ENCODE results near the gene SSC5D.

Gene SSC5D

DNA sequence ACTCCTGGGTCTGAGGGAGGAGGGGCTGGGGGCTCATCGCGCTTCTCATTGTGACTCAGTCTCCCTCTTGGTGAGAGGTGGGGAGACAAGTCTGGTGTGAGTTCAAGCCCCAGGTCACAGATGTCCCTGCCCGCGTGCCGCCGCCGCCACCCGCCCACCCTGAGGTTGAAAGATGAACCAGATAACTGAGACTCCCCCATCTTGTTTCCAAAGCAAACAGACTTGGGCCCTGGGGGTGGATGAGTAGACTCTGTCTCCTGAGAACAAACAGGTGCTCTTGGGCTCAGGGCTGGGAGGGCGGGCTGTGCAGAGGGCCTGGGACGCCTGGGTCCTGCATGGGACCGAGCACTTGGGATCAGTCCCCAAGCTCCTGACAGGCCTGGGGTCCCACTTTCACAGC is 48.1 kb downstream of the SSC5D start:
- ATAC-seq = no peak
- no peak for TF ChIP-seq ESRRG (CRISPR knock-in tag; IDR thresholded peaks at IDR 0.05)
- TF ChIP-seq, protein P1, sequence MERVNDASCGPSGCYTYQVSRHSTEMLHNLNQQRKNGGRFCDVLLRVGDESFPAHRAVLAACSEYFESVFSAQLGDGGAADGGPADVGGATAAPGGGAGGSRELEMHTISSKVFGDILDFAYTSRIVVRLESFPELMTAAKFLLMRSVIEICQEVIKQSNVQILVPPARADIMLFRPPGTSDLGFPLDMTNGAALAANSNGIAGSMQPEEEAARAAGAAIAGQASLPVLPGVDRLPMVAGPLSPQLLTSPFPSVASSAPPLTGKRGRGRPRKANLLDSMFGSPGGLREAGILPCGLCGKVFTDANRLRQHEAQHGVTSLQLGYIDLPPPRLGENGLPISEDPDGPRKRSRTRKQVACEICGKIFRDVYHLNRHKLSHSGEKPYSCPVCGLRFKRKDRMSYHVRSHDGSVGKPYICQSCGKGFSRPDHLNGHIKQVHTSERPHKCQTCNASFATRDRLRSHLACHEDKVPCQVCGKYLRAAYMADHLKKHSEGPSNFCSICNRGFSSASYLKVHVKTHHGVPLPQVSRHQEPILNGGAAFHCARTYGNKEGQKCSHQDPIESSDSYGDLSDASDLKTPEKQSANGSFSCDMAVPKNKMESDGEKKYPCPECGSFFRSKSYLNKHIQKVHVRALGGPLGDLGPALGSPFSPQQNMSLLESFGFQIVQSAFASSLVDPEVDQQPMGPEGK (CRISPR knock-in tag; IDR thresholded peaks at IDR 0.05; ENCODE audit: borderline replicate concordance) = no peak
- no peak for TF ChIP-seq ZFP30 (CRISPR knock-in tag; IDR thresholded peaks at IDR 0.05)
- TF ChIP-seq TCF4 (CRISPR knock-in tag; IDR thresholded peaks at IDR 0.05; ENCODE audit: borderline replicate concordance) = no peak
- TF ChIP-seq SNAI2 (CRISPR knock-in tag; IDR thresholded peaks at IDR 0.05) = no peak

DNA sequence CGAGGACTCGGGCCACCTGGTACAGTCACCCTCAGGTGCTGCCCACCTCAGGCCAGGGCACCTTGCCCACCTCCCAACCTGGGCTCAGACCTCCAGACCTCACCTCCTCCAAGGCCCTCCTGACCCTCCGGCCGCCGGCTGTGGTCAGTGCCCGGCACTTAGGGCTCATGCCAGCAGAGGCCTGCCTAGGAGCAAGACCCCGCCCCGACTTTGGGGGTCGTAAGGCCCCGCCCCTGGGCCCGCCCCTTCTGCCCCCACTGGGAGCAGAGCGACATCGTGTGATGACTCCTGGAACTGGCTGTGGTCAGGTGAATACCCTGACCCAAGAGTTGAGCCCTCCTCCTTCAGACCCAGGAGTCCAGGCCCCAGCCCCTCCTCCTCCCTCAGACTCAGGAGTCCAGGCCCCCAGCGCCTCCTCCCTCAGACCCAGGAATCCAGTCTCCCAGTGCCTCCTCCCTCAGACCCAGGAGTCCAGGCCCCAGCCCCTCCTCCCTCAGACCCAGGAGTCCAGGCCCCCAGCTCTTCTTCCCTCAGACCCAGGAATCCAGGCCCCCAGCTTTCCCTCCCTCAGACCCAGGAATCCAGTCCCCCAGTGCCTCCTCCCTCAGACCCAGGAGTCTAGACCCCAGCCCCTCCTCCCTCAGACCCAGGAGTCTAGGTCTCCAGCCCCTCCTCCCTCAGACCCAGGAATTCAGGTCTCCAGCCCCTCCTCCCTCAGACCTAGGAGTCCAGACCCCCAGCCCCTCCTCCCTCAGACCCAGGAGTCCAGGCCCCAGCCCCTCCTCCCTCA is 48.9 kb downstream of the SSC5D start, which contains the start of gene SBK2:
Gene SBK2, minus strand, starts transcription at position 183 of the 790 bp plus-strand sequence. CDS start 839 bp downstream, outside the sequence.
- ATAC-seq = peak; percentile 50; the same call in 2 of the 3 replicates
- TF ChIP-seq OSR1 (CRISPR knock-in tag; IDR thresholded peaks at IDR 0.05) (no peak), PPARA (CRISPR knock-in tag; IDR thresholded peaks at IDR 0.05; ENCODE audit: borderline replicate concordance) (no peak), TOX (CRISPR knock-in tag; IDR thresholded peaks at IDR 0.05; ENCODE audit: borderline replicate concordance) (no peak), ARNTL (CRISPR knock-in tag; IDR thresholded peaks at IDR 0.05; ENCODE audit: borderline replicate concordance, low read depth) (no peak), ZFP30 (CRISPR knock-in tag; IDR thresholded peaks at IDR 0.05) (no peak), ZNF70 (CRISPR knock-in tag; IDR thresholded peaks at IDR 0.05) (no peak), ESRRG (CRISPR knock-in tag; IDR thresholded peaks at IDR 0.05) (no peak), ZNF8 (CRISPR knock-in tag; IDR thresholded peaks at IDR 0.05) (no peak), CSDC2 (CRISPR knock-in tag; IDR thresholded peaks at IDR 0.05) (no peak), TCF4 (CRISPR knock-in tag; IDR thresholded peaks at IDR 0.05; ENCODE audit: borderline replicate concordance) (no peak)
- TF ChIP-seq, protein P2, sequence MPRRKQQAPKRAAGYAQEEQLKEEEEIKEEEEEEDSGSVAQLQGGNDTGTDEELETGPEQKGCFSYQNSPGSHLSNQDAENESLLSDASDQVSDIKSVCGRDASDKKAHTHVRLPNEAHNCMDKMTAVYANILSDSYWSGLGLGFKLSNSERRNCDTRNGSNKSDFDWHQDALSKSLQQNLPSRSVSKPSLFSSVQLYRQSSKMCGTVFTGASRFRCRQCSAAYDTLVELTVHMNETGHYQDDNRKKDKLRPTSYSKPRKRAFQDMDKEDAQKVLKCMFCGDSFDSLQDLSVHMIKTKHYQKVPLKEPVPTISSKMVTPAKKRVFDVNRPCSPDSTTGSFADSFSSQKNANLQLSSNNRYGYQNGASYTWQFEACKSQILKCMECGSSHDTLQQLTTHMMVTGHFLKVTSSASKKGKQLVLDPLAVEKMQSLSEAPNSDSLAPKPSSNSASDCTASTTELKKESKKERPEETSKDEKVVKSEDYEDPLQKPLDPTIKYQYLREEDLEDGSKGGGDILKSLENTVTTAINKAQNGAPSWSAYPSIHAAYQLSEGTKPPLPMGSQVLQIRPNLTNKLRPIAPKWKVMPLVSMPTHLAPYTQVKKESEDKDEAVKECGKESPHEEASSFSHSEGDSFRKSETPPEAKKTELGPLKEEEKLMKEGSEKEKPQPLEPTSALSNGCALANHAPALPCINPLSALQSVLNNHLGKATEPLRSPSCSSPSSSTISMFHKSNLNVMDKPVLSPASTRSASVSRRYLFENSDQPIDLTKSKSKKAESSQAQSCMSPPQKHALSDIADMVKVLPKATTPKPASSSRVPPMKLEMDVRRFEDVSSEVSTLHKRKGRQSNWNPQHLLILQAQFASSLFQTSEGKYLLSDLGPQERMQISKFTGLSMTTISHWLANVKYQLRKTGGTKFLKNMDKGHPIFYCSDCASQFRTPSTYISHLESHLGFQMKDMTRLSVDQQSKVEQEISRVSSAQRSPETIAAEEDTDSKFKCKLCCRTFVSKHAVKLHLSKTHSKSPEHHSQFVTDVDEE (CRISPR knock-in tag; IDR thresholded peaks at IDR 0.05) = no peak
- TF ChIP-seq, protein P1 (CRISPR knock-in tag; IDR thresholded peaks at IDR 0.05; ENCODE audit: borderline replicate concordance) = no peak
- TF ChIP-seq, protein P3, sequence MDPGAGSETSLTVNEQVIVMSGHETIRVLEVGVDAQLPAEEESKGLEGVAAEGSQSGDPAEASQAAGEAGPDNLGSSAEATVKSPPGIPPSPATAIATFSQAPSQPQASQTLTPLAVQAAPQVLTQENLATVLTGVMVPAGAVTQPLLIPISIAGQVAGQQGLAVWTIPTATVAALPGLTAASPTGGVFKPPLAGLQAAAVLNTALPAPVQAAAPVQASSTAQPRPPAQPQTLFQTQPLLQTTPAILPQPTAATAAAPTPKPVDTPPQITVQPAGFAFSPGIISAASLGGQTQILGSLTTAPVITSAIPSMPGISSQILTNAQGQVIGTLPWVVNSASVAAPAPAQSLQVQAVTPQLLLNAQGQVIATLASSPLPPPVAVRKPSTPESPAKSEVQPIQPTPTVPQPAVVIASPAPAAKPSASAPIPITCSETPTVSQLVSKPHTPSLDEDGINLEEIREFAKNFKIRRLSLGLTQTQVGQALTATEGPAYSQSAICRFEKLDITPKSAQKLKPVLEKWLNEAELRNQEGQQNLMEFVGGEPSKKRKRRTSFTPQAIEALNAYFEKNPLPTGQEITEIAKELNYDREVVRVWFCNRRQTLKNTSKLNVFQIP (CRISPR knock-in tag; IDR thresholded peaks at IDR 0.05; ENCODE audit: borderline replicate concordance, low read depth) = no peak
- TF ChIP-seq, protein P4, sequence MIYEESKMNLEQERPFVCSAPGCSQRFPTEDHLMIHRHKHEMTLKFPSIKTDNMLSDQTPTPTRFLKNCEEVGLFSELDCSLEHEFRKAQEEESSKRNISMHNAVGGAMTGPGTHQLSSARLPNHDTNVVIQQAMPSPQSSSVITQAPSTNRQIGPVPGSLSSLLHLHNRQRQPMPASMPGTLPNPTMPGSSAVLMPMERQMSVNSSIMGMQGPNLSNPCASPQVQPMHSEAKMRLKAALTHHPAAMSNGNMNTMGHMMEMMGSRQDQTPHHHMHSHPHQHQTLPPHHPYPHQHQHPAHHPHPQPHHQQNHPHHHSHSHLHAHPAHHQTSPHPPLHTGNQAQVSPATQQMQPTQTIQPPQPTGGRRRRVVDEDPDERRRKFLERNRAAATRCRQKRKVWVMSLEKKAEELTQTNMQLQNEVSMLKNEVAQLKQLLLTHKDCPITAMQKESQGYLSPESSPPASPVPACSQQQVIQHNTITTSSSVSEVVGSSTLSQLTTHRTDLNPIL (CRISPR knock-in tag; IDR thresholded peaks at IDR 0.05; ENCODE audit: low read depth) = no peak

DNA sequence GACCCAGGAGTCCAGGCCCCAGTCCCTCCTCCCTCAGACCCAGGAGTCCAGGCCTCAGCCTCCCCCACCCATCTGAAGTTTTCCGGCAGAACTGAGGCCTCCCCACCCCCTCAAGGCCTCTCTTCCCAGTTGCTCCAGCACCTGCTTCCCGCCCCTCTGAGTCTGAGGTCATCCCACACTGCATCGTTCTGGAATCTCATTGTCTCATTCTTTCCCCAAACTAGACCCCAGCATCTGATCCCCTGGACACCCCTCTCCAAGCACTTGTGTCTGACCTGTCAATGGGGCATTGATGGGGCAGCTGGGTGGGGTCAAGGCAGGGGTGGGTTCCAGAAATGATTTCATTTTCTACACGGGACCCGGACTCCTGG is 49.5 kb downstream of the SSC5D start:
- peak; percentile 24; the same call in 1 of the 3 replicates for ATAC-seq

More for the DNA sequence above, 49.5 kb downstream of the SSC5D start:
- TF ChIP-seq, protein P3 (CRISPR knock-in tag; IDR thresholded peaks at IDR 0.05; ENCODE audit: borderline replicate concordance, low read depth) = no peak
- TF ChIP-seq ZNF565 (CRISPR knock-in tag; conservative IDR thresholded peaks at IDR 0.05; ENCODE audit: low read depth) = no peak
- TF ChIP-seq RARB (CRISPR knock-in tag; IDR thresholded peaks at IDR 0.05) = no peak
- TF ChIP-seq, protein P1 (CRISPR knock-in tag; IDR thresholded peaks at IDR 0.05; ENCODE audit: borderline replicate concordance) = no peak
- no peak for TF ChIP-seq OSR1 (CRISPR knock-in tag; IDR thresholded peaks at IDR 0.05)
- TF ChIP-seq TOX (CRISPR knock-in tag; IDR thresholded peaks at IDR 0.05; ENCODE audit: borderline replicate concordance) = no peak
- no peak for TF ChIP-seq ZNF70 (CRISPR knock-in tag; IDR thresholded peaks at IDR 0.05)
- TF ChIP-seq, protein P4 (CRISPR knock-in tag; IDR thresholded peaks at IDR 0.05; ENCODE audit: low read depth) = no peak
- TF ChIP-seq ARNTL (CRISPR knock-in tag; IDR thresholded peaks at IDR 0.05; ENCODE audit: borderline replicate concordance, low read depth) = no peak
- TF ChIP-seq, protein P5, sequence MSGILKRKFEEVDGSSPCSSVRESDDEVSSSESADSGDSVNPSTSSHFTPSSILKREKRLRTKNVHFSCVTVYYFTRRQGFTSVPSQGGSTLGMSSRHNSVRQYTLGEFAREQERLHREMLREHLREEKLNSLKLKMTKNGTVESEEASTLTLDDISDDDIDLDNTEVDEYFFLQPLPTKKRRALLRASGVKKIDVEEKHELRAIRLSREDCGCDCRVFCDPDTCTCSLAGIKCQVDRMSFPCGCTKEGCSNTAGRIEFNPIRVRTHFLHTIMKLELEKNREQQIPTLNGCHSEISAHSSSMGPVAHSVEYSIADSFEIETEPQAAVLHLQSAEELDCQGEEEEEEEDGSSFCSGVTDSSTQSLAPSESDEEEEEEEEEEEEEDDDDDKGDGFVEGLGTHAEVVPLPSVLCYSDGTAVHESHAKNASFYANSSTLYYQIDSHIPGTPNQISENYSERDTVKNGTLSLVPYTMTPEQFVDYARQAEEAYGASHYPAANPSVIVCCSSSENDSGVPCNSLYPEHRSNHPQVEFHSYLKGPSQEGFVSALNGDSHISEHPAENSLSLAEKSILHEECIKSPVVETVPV (CRISPR knock-in tag; IDR thresholded peaks at IDR 0.05) = no peak

Measured in SK-N-SH treated with all-trans-retinoic acid at 6 μM for 48 hours (cell line).